ENCODE measurements around the gene CDK15.
A peak's percentile ranks its signal among the peaks of the same experiment; 100 is the strongest.

Gene CDK15

DNA sequence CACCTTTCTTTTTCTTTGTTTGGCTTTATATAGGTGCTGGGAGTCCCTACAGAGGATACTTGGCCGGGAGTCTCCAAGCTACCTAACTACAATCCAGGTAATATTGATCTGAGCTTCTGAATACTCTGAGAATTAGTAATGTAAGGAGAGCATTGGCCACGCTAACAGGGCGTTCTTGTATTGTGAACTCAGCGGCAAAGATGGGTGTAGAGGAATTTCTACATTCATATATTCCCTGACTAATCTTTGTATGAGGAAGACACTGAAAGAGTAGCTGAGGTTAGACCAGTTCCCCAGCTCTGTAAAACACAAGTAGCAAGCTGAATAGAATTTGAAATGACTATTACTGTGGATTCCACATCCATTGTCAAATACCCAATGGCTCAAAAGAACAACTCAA, 48.5 kb downstream of the CDK15 start:
- Histone ChIP-seq H3K9ac (ENCODE audit: low read depth, low read length) (peak overlapping the region; percentile 81), H3K9me3 (replicated peaks; ENCODE audit: low read length) (no peaks in the 10 kb centered on the region), H3K4me3 (ENCODE audit: low read length) (peak overlapping the region; percentile 46), H3K27me3 (ENCODE audit: control insufficient read depth, insufficient read depth, low read length) (no peaks in the 10 kb centered on the region), H3K4me1 (ENCODE audit: control insufficient read depth, insufficient read depth, low read length) (peaks cover 54% of the 10 kb centered on the region), H3K36me3 (ENCODE audit: insufficient read depth, low read length) (no peaks in the 10 kb centered on the region), H3K4me2 (ENCODE audit: low read length) (peak overlapping the region; percentile 76)

DNA sequence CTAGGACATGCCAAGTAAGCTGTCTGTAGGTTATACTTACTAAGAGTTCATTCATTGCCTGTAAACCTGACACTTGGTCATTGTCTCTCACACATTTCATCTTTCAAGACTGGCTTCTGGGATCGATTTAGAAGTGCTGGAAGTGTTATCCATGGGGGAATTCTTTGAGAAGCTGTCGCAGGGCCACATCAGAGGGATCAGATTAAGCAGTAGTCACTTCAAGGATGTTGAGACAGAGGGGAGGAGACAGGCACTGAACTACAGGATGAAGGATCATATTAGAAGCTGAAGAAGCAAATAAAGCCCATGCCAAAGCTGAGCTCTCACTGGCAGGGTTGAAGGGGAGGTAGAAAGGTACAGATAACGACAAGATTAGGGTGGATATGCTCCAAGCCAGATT, 49.0 kb downstream of the CDK15 start:
- Histone ChIP-seq H3K9ac (ENCODE audit: low read depth, low read length) (peak overlapping the region; percentile 81), H3K4me3 (ENCODE audit: low read length) (peak overlapping the region; percentile 46), H3K4me1 (ENCODE audit: control insufficient read depth, insufficient read depth, low read length) (peaks cover 54% of the 10 kb centered on the region)

DNA sequence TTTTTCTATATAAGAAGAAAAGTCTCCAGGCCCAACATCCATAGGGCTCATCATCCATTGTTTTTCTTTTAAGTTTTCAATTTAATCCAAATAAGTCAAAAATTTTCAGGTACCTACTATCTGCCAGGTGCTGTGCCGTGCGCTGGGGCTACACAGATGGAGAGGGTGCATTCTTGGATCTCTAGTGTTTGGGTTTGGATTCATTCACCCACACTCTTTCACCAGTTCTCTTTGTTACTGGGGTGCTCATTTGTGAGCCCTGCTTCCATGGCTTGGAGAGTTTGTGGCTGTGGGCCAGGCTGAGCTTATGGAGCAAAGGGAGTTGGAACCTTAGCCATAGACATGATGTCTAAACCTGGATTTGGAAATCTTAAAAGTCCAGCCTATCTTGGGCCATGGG, 51.0 kb downstream of the CDK15 start:
- Histone ChIP-seq H3K36me3 (ENCODE audit: insufficient read depth, low read length) (no peaks in the 10 kb centered on the region), H3K4me2 (ENCODE audit: low read length) (no peak overlapping the region), H3K4me1 (ENCODE audit: control insufficient read depth, insufficient read depth, low read length) (peaks cover 55% of the 10 kb centered on the region), H3K4me3 (ENCODE audit: low read length) (no peak overlapping the region), H3K9me3 (replicated peaks; ENCODE audit: low read length) (no peaks in the 10 kb centered on the region), H3K9ac (ENCODE audit: low read depth, low read length) (no peak overlapping the region), H3K27me3 (ENCODE audit: control insufficient read depth, insufficient read depth, low read length) (no peaks in the 10 kb centered on the region)

More for the DNA sequence above, 49.0 kb downstream of the CDK15 start:
- Histone ChIP-seq H3K36me3 (ENCODE audit: insufficient read depth, low read length) (no peaks in the 10 kb centered on the region), H3K27me3 (ENCODE audit: control insufficient read depth, insufficient read depth, low read length) (no peaks in the 10 kb centered on the region), H3K4me2 (ENCODE audit: low read length) (peak overlapping the region; percentile 76), H3K9me3 (replicated peaks; ENCODE audit: low read length) (no peaks in the 10 kb centered on the region)

DNA sequence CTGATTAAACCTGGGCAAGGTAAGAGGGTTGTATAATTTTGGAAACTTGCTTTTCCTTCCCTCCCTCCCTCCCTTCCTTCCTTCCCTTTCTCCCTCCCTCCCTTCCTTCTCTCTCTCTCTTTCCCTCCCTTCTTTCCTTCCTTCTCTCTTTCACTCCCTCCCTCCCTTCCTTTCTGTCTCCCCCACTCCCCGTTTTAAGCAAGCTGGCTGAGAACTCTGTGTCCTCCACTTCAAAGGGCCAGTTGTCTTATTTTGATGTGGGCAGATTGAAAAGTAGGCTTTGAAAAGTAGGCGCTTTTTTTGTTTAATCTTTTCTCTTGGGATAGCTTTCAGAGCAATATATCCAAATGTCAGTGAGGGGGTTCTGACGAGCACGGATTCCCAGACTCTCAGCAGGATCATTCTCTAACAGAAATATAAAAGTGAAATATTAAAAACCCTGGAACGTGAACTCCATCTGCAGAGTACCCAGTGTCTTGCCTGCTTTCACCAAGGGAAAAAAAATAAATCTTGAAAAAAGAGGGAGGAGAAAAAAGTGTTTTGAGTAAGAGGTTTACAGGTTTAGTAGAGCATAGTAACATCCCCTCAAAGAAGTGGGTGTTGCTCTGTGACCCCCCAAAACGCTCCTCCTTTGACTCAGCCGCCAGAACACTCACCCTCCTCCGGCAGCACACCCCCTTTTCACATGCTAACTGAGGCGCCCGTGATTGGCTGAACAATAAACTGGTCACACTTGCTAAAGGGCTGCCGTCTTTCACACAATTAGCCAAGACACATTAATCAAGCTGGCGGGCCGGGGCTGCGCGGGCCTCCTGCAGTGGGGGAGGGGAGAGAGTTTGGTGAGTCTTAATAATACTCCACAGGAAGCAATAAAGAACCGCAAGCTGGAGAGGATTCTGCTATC, 52.2 kb downstream of the CDK15 start:
- peaks cover 42% of the 10 kb centered on the region for H3K4me1 ChIP-seq (ENCODE audit: control insufficient read depth, insufficient read depth, low read length)
- no peaks in the 10 kb centered on the region for H3K27me3 ChIP-seq (ENCODE audit: control insufficient read depth, insufficient read depth, low read length)
- H3K4me2 ChIP-seq (ENCODE audit: low read length): peak overlapping the region; percentile 54
- H3K36me3 ChIP-seq (ENCODE audit: insufficient read depth, low read length): no peaks in the 10 kb centered on the region
- H3K9ac ChIP-seq (ENCODE audit: low read depth, low read length): peak overlapping the region; percentile 15
- no peaks in the 10 kb centered on the region for H3K9me3 ChIP-seq (replicated peaks; ENCODE audit: low read length)
- H3K4me3 ChIP-seq (ENCODE audit: low read length): peak overlapping the region; percentile 25

DNA sequence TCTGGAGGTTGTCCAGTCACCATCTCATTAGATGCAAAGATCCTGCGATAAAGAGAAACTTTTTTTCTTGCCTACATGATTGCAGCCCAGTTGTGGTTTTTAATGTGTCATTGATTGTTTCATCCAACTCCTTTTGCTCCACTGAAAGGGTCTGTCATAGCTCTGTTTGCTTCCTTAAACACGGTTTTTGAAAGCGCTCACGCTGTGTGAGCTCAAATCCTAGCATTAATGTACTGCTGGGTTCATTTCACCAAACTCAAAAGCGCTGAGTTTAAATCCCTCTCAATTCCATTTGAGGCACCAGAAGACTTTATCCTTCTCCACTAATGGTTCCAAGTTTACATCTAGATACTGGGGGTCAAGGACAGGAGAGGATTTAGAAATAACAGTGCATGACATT, 53.6 kb downstream of the CDK15 start:
- no peaks in the 10 kb centered on the region for H3K9me3 ChIP-seq (replicated peaks; ENCODE audit: low read length)
- no peaks in the 10 kb centered on the region for H3K36me3 ChIP-seq (ENCODE audit: insufficient read depth, low read length)
- H3K4me3 ChIP-seq (ENCODE audit: low read length): no peak overlapping the region
- peaks cover 29% of the 10 kb centered on the region for H3K4me1 ChIP-seq (ENCODE audit: control insufficient read depth, insufficient read depth, low read length)
- no peak overlapping the region for H3K4me2 ChIP-seq (ENCODE audit: low read length)
- no peaks in the 10 kb centered on the region for H3K27me3 ChIP-seq (ENCODE audit: control insufficient read depth, insufficient read depth, low read length)
- no peak overlapping the region for H3K9ac ChIP-seq (ENCODE audit: low read depth, low read length)

DNA sequence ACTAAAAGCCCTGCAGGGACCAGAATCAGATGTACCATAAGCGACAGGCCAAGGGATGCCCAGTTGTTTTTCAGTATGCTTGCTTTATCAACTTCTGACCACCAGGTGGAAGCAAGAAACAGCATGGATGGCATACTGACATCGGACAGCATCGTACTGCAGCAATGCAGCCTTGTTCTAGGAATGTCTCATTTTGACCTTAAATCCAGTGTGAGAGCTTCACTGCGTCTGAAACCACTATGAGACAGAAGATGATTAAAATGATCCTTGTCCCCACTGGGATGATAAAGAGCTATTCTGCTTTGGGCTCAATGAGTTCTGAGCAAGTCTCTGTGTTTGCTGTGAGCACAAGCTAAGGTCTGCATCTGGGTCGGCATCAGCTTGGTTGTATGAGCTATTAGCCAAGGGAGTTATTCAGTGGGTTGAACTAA, 54.3 kb downstream of the CDK15 start:
- Histone ChIP-seq H3K4me1 (ENCODE audit: control insufficient read depth, insufficient read depth, low read length) (peaks cover 23% of the 10 kb centered on the region), H3K9ac (ENCODE audit: low read depth, low read length) (no peak overlapping the region), H3K4me2 (ENCODE audit: low read length) (no peak overlapping the region), H3K36me3 (ENCODE audit: insufficient read depth, low read length) (no peaks in the 10 kb centered on the region), H3K9me3 (replicated peaks; ENCODE audit: low read length) (no peaks in the 10 kb centered on the region), H3K27me3 (ENCODE audit: control insufficient read depth, insufficient read depth, low read length) (no peaks in the 10 kb centered on the region), H3K4me3 (ENCODE audit: low read length) (no peak overlapping the region)

DNA sequence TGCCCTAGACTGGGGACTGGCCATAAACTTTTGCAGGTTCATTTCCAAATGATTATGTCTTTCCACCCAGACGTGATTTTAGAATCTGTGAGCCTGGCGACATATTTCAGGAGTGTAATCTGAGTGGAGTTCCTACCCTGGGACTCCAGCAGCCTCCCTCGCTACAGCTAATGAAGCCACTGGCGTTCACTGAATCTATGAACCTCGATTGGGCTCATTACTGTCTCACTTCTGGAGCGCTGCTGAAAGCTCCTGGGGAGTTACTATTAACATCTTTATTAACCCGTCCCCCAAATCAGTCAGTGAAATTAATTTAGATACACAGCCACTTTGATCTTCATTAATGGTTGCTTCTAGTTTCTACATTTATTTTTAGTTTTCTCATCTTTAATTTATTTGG, 56.5 kb downstream of the CDK15 start:
- Histone ChIP-seq H3K4me3 (ENCODE audit: low read length) (no peak overlapping the region), H3K36me3 (ENCODE audit: insufficient read depth, low read length) (no peaks in the 10 kb centered on the region), H3K27me3 (ENCODE audit: control insufficient read depth, insufficient read depth, low read length) (no peaks in the 10 kb centered on the region), H3K9ac (ENCODE audit: low read depth, low read length) (no peak overlapping the region), H3K9me3 (replicated peaks; ENCODE audit: low read length) (no peaks in the 10 kb centered on the region), H3K4me2 (ENCODE audit: low read length) (no peak overlapping the region), H3K4me1 (ENCODE audit: control insufficient read depth, insufficient read depth, low read length) (peaks cover 18% of the 10 kb centered on the region)

DNA sequence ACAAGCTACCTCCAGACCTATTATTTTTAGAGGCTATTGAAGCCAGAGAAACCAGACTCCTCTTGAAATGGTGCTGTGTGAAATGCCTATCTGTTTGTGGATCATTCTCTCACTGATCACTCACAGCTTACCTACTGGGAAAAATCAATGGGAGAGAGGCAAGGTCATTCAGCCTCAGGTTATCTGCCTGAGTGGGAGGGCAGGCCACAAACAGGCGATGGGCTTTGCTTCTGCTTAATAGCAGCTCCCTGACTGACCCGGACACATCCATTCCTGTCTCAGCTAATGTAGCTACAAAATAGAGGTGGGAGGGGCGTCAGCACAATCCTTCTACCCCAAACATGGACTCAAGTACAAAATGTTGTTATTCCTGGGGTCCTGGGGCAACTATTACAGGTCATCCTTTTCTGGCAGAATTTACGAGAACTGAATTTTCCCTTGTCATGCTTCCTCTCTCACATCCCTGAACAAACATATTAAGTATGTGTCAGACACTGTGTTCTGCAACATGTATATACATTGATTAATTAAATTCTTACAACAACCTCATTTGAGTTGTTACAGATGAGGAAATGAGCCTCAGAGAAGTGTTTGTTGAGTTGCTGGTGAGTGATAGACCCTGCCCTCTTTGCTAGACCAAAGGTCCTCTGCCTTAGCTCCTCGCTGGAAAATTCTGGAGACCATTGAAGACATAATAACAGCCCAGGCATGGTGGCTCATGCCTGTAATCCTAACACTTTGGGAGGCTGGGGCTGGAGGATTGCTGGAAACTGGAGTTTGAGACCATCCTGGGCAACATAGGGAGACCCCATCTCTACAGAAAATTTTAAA, 60.5 kb downstream of the CDK15 start:
- Histone ChIP-seq H3K36me3 (ENCODE audit: insufficient read depth, low read length) (no peaks in the 10 kb centered on the region), H3K9ac (ENCODE audit: low read depth, low read length) (no peak overlapping the region), H3K4me3 (ENCODE audit: low read length) (no peak overlapping the region), H3K4me1 (ENCODE audit: control insufficient read depth, insufficient read depth, low read length) (no peaks in the 10 kb centered on the region), H3K9me3 (replicated peaks; ENCODE audit: low read length) (no peaks in the 10 kb centered on the region), H3K27me3 (ENCODE audit: control insufficient read depth, insufficient read depth, low read length) (no peaks in the 10 kb centered on the region), H3K4me2 (ENCODE audit: low read length) (no peak overlapping the region)

DNA sequence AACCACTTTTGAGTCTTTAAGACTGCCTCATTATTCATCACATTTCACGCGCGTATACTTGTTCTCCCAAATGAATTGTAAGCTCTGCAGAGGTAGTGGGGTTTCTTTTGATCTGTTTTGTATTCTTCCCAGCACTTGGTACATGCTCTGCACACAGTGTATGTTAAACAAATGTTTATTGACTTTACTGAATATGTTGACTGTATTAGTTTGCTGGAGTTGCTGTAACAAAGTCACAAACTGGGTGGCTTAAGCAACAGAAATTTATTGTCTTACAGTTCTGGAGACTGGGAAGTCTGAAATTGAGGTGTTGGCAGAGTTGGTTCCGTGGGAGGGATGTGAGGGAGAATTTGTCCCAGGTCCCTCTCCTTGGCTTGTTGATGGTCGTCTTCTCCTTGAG, 65.1 kb downstream of the CDK15 start:
- Histone ChIP-seq H3K4me1 (ENCODE audit: control insufficient read depth, insufficient read depth, low read length) (no peaks in the 10 kb centered on the region), H3K36me3 (ENCODE audit: insufficient read depth, low read length) (no peaks in the 10 kb centered on the region), H3K9me3 (replicated peaks; ENCODE audit: low read length) (no peaks in the 10 kb centered on the region), H3K27me3 (ENCODE audit: control insufficient read depth, insufficient read depth, low read length) (no peaks in the 10 kb centered on the region), H3K4me2 (ENCODE audit: low read length) (no peak overlapping the region), H3K9ac (ENCODE audit: low read depth, low read length) (no peak overlapping the region), H3K4me3 (ENCODE audit: low read length) (no peak overlapping the region)

DNA sequence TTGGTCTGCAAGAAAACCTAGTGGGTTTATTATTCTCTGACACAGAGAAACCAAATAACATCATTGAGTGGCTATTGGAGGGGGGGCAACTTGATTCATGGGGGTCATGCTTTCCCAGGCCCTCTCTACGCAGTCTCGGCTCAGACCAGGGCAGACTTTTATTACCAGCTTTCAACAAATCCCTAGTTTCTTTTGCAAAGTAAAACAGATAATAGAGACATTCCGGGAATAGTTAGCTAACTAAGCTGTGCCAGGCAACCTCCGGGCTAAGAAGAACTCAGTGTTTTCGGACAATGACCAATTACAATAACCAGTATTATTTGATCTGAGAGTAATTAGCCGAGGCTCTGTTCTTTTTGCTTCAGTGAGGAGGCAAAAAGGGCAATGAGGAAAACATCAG, 66.3 kb downstream of the CDK15 start:
- H3K27me3 ChIP-seq (ENCODE audit: control insufficient read depth, insufficient read depth, low read length): no peaks in the 10 kb centered on the region
- no peak overlapping the region for H3K9ac ChIP-seq (ENCODE audit: low read depth, low read length)
- H3K36me3 ChIP-seq (ENCODE audit: insufficient read depth, low read length): no peaks in the 10 kb centered on the region

DNA sequence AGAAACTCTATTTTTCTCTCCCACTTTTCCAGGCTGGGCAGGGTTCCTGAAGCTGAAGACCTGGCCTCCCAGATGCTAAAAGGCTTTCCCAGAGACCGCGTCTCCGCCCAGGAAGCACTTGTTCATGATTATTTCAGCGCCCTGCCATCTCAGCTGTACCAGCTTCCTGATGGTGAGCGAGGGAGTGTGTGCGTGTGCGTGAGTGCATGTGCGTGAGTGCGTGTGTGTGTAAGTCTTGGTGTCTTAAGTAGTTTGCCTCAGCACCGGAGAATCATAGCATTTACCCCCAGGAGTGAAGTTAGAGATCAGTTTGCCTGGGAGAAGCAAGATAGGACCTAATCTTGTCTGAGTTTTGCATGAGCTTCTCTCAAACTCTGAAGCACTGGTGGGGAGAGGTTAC, 73.7 kb downstream of the CDK15 start:
- Histone ChIP-seq H3K9me3 (replicated peaks; ENCODE audit: low read length) (no peaks in the 10 kb centered on the region), H3K4me3 (ENCODE audit: low read length) (no peak overlapping the region), H3K4me2 (ENCODE audit: low read length) (no peak overlapping the region), H3K9ac (ENCODE audit: low read depth, low read length) (no peak overlapping the region), H3K36me3 (ENCODE audit: insufficient read depth, low read length) (no peaks in the 10 kb centered on the region), H3K27me3 (ENCODE audit: control insufficient read depth, insufficient read depth, low read length) (no peaks in the 10 kb centered on the region), H3K4me1 (ENCODE audit: control insufficient read depth, insufficient read depth, low read length) (peaks cover 29% of the 10 kb centered on the region)

More for the DNA sequence above, 66.3 kb downstream of the CDK15 start:
- H3K4me3 ChIP-seq (ENCODE audit: low read length): no peak overlapping the region
- H3K4me1 ChIP-seq (ENCODE audit: control insufficient read depth, insufficient read depth, low read length): no peaks in the 10 kb centered on the region
- H3K9me3 ChIP-seq (replicated peaks; ENCODE audit: low read length): no peaks in the 10 kb centered on the region
- no peak overlapping the region for H3K4me2 ChIP-seq (ENCODE audit: low read length)

Measured in skeletal muscle satellite cell (primary cell).